ENCODE results near the gene OR10D3.
"Not testable (repeated sequence)": the region's sequence is repeated elsewhere in the genome, so short reads cannot be mapped to it uniquely, and the experiment has no call there.

OR10D3 gene

GRCh38 chr11:124210421-124210820 is 27.3 kb downstream of the OR10D3 start:
- Histone ChIP-seq H3K4me3 (ENCODE audit: low read depth in 1 of 2, low read length in 2 of 2) (no peak overlapping the region), H3K27ac (ENCODE audit: low read depth, low read length) (no peak overlapping the region), H3K9me3 (ENCODE audit: control insufficient read depth in 1 of 2, low read length in 2 of 2) (no peaks in the 10 kb centered on the region), H3K4me1 (ENCODE audit: control insufficient read depth in 1 of 2, insufficient read depth in 2 of 2, low read length in 2 of 2) (no peaks in the 10 kb centered on the region), H3K36me3 (ENCODE audit: control insufficient read depth in 1 of 2, insufficient read depth in 2 of 2, low read length in 2 of 2) (no peaks in the 10 kb centered on the region), H3K27me3 (ENCODE audit: control insufficient read depth in 1 of 2, insufficient read depth in 2 of 2, low read length in 2 of 2) (no peaks in the 10 kb centered on the region), H3K9ac (ENCODE audit: low read depth in 1 of 2, low read length in 2 of 2) (no peak overlapping the region)

- H3K36me3 ChIP-seq (ENCODE audit: control insufficient read depth in 1 of 2, insufficient read depth in 2 of 2, low read length in 2 of 2): no peaks in the 10 kb centered on the region
Observed at GRCh38 chr11:124211321-124211720, 28.2 kb downstream of the OR10D3 start.

GRCh38 chr11:124214027-124214426 is 30.9 kb downstream of the OR10D3 start:
- no peaks in the 10 kb centered on the region for H3K27me3 ChIP-seq (ENCODE audit: control insufficient read depth in 1 of 2, insufficient read depth in 2 of 2, low read length in 2 of 2)
- H3K9me3 ChIP-seq (ENCODE audit: control insufficient read depth in 1 of 2, low read length in 2 of 2): no peaks in the 10 kb centered on the region
- H3K9ac ChIP-seq (ENCODE audit: low read depth in 1 of 2, low read length in 2 of 2): no peak overlapping the region
- H3K4me3 ChIP-seq (ENCODE audit: low read depth in 1 of 2, low read length in 2 of 2): no peak overlapping the region
- H3K4me1 ChIP-seq (ENCODE audit: control insufficient read depth in 1 of 2, insufficient read depth in 2 of 2, low read length in 2 of 2): no peaks in the 10 kb centered on the region
- H3K36me3 ChIP-seq (ENCODE audit: control insufficient read depth in 1 of 2, insufficient read depth in 2 of 2, low read length in 2 of 2): no peaks in the 10 kb centered on the region
- H3K27ac ChIP-seq (ENCODE audit: low read depth, low read length): no peak overlapping the region

More at GRCh38 chr11:124211321-124211720, 28.2 kb downstream of the OR10D3 start:
- Histone ChIP-seq H3K4me1 (ENCODE audit: control insufficient read depth in 1 of 2, insufficient read depth in 2 of 2, low read length in 2 of 2) (no peaks in the 10 kb centered on the region), H3K9ac (ENCODE audit: low read depth in 1 of 2, low read length in 2 of 2) (no peak overlapping the region), H3K4me3 (ENCODE audit: low read depth in 1 of 2, low read length in 2 of 2) (no peak overlapping the region), H3K9me3 (ENCODE audit: control insufficient read depth in 1 of 2, low read length in 2 of 2) (no peaks in the 10 kb centered on the region), H3K27me3 (ENCODE audit: control insufficient read depth in 1 of 2, insufficient read depth in 2 of 2, low read length in 2 of 2) (no peaks in the 10 kb centered on the region), H3K27ac (ENCODE audit: low read depth, low read length) (no peak overlapping the region)

- Histone ChIP-seq H3K4me1 (ENCODE audit: control insufficient read depth in 1 of 2, insufficient read depth in 2 of 2, low read length in 2 of 2) (no peaks in the 10 kb centered on the region), H3K9me3 (ENCODE audit: control insufficient read depth in 1 of 2, low read length in 2 of 2) (no peaks in the 10 kb centered on the region), H3K27me3 (ENCODE audit: control insufficient read depth in 1 of 2, insufficient read depth in 2 of 2, low read length in 2 of 2) (no peaks in the 10 kb centered on the region), H3K9ac (ENCODE audit: low read depth in 1 of 2, low read length in 2 of 2) (no peak overlapping the region), H3K36me3 (ENCODE audit: control insufficient read depth in 1 of 2, insufficient read depth in 2 of 2, low read length in 2 of 2) (no peaks in the 10 kb centered on the region), H3K4me3 (ENCODE audit: low read depth in 1 of 2, low read length in 2 of 2) (no peak overlapping the region), H3K27ac (ENCODE audit: low read depth, low read length) (no peak overlapping the region)
Observed at GRCh38 chr11:124219126-124219525, 36.0 kb downstream of the OR10D3 start.

GRCh38 chr11:124222407-124222806 is 39.3 kb downstream of the OR10D3 start:
- no peaks in the 10 kb centered on the region for H3K36me3 ChIP-seq (ENCODE audit: control insufficient read depth in 1 of 2, insufficient read depth in 2 of 2, low read length in 2 of 2)
- no peak overlapping the region for H3K27ac ChIP-seq (ENCODE audit: low read depth, low read length)
- no peaks in the 10 kb centered on the region for H3K9me3 ChIP-seq (ENCODE audit: control insufficient read depth in 1 of 2, low read length in 2 of 2)
- H3K4me3 ChIP-seq (ENCODE audit: low read depth in 1 of 2, low read length in 2 of 2): no peak overlapping the region
- no peaks in the 10 kb centered on the region for H3K4me1 ChIP-seq (ENCODE audit: control insufficient read depth in 1 of 2, insufficient read depth in 2 of 2, low read length in 2 of 2)
- no peaks in the 10 kb centered on the region for H3K27me3 ChIP-seq (ENCODE audit: control insufficient read depth in 1 of 2, insufficient read depth in 2 of 2, low read length in 2 of 2)
- no peak overlapping the region for H3K9ac ChIP-seq (ENCODE audit: low read depth in 1 of 2, low read length in 2 of 2)

GRCh38 chr11:124224618-124225423 is 41.7 kb downstream of the OR10D3 start:
- H3K27ac ChIP-seq (ENCODE audit: low read depth, low read length); H3K4me1 ChIP-seq (ENCODE audit: control insufficient read depth in 1 of 2, insufficient read depth in 2 of 2, low read length in 2 of 2); H3K27me3 ChIP-seq (ENCODE audit: control insufficient read depth in 1 of 2, insufficient read depth in 2 of 2, low read length in 2 of 2); H3K9ac ChIP-seq (ENCODE audit: low read depth in 1 of 2, low read length in 2 of 2); H3K9me3 ChIP-seq (ENCODE audit: control insufficient read depth in 1 of 2, low read length in 2 of 2); H3K4me3 ChIP-seq (ENCODE audit: low read depth in 1 of 2, low read length in 2 of 2); H3K36me3 ChIP-seq (ENCODE audit: control insufficient read depth in 1 of 2, insufficient read depth in 2 of 2, low read length in 2 of 2): not testable (repeated sequence)

- H3K27ac ChIP-seq (ENCODE audit: low read depth, low read length): no peak overlapping the region
- H3K27me3 ChIP-seq (ENCODE audit: control insufficient read depth in 1 of 2, insufficient read depth in 2 of 2, low read length in 2 of 2): no peaks in the 10 kb centered on the region
- H3K9ac ChIP-seq (ENCODE audit: low read depth in 1 of 2, low read length in 2 of 2): no peak overlapping the region
- H3K4me3 ChIP-seq (ENCODE audit: low read depth in 1 of 2, low read length in 2 of 2): no peak overlapping the region
- no peaks in the 10 kb centered on the region for H3K36me3 ChIP-seq (ENCODE audit: control insufficient read depth in 1 of 2, insufficient read depth in 2 of 2, low read length in 2 of 2)
- no peaks in the 10 kb centered on the region for H3K9me3 ChIP-seq (ENCODE audit: control insufficient read depth in 1 of 2, low read length in 2 of 2)
- no peaks in the 10 kb centered on the region for H3K4me1 ChIP-seq (ENCODE audit: control insufficient read depth in 1 of 2, insufficient read depth in 2 of 2, low read length in 2 of 2)
Observed at GRCh38 chr11:124225471-124225870, 42.3 kb downstream of the OR10D3 start.

GRCh38 chr11:124233376-124233775 is 50.2 kb downstream of the OR10D3 start:
- no peaks in the 10 kb centered on the region for H3K9me3 ChIP-seq (ENCODE audit: control insufficient read depth in 1 of 2, low read length in 2 of 2)
- no peak overlapping the region for H3K9ac ChIP-seq (ENCODE audit: low read depth in 1 of 2, low read length in 2 of 2)
- no peaks in the 10 kb centered on the region for H3K36me3 ChIP-seq (ENCODE audit: control insufficient read depth in 1 of 2, insufficient read depth in 2 of 2, low read length in 2 of 2)

More at GRCh38 chr11:124233376-124233775, 50.2 kb downstream of the OR10D3 start:
- H3K27me3 ChIP-seq (ENCODE audit: control insufficient read depth in 1 of 2, insufficient read depth in 2 of 2, low read length in 2 of 2): no peaks in the 10 kb centered on the region
- no peak overlapping the region for H3K4me3 ChIP-seq (ENCODE audit: low read depth in 1 of 2, low read length in 2 of 2)
- H3K4me1 ChIP-seq (ENCODE audit: control insufficient read depth in 1 of 2, insufficient read depth in 2 of 2, low read length in 2 of 2): no peaks in the 10 kb centered on the region
- no peak overlapping the region for H3K27ac ChIP-seq (ENCODE audit: low read depth, low read length)
